Neural progenitor cell (in vitro differentiated cells): ENCODE results near the gene OR10K1. TPM values are rescaled to one million over a fixed set of nuclear protein-coding genes. Genes with fewer than 3 reads are reported as not detected.

Source experiments
- DNase-seq: peaks from one replicate; pipeline ENCODE4 v3.0.0-alpha.2; 2016; ENCODE audit warnings: low spot score
- H2AFZ ChIP-seq: fragments of 200-600 bp; sonication (generic); replicated peaks from 2 replicates; pipeline ENCODE4 v1.6.1; 2016; ENCODE audit warnings: antibody characterized with exemption
- H3F3A ChIP-seq: fragments of 200-600 bp; sonication (generic); 2 replicates; pipeline ENCODE4 v1.6.1; 2016; ENCODE audit warnings: antibody characterized with exemption, low read depth
- H3K27ac ChIP-seq: fragments of 200-600 bp; sonication (generic); 2 replicates; pipeline ENCODE4 v1.5.1; 2016; ENCODE audit warnings: mild to moderate bottlenecking
- H3K27me3 ChIP-seq: fragments of 200-600 bp; sonication (generic); 2 replicates; pipeline ENCODE4 v1.6.1; 2016; ENCODE audit warnings: mild to moderate bottlenecking, moderate library complexity
- H3K36me3 ChIP-seq: fragments of 200-600 bp; sonication (generic); 2 replicates; pipeline ENCODE4 v1.5.1; 2016
- H3K4me1 ChIP-seq: fragments of 200-600 bp; sonication (generic); 2 replicates; pipeline ENCODE4 v1.6.1; 2016; ENCODE audit warnings: mixed run types
- H3K4me2 ChIP-seq: fragments of 200-600 bp; sonication (generic); 2 replicates; pipeline ENCODE4 v1.6.1; 2016
- H3K4me3 ChIP-seq: fragments of 200-600 bp; sonication (generic); 2 replicates; pipeline ENCODE4 v1.5.1; 2016
- H3K79me2 ChIP-seq: fragments of 200-600 bp; sonication (generic); 2 replicates; pipeline ENCODE4 v1.6.1; 2016; ENCODE audit warnings: low read depth
- H3K9ac ChIP-seq: fragments of 200-600 bp; sonication (generic); 2 replicates; pipeline ENCODE4 v1.6.1; 2016
- H3K9me3 ChIP-seq: fragments of 200-600 bp; sonication (generic); 2 replicates; pipeline ENCODE4 v1.5.1; 2016; ENCODE audit warnings: low read depth
- H4K20me1 ChIP-seq: fragments of 200-600 bp; sonication (generic); 2 replicates; pipeline ENCODE4 v1.6.1; 2016; ENCODE audit warnings: low read depth
- H3K27ac Mint-ChIP-seq: 3 replicates; pipeline ENCODE4 v1.8.0; 2021; ENCODE audit warnings: mixed read lengths
- H3K27me3 Mint-ChIP-seq: 2 replicates; pipeline ENCODE4 v1.8.0; 2022; ENCODE audit warnings: low read depth, mild to moderate bottlenecking, inconsistent platforms, moderate library complexity, mixed read lengths; ENCODE audit not compliant: insufficient read depth
- H3K36me3 Mint-ChIP-seq: 3 replicates; pipeline ENCODE4 v1.8.0; 2021; ENCODE audit warnings: mixed read lengths
- H3K4me1 Mint-ChIP-seq: 3 replicates; pipeline ENCODE4 v1.8.0; 2021; ENCODE audit warnings: mixed read lengths
- H3K4me3 Mint-ChIP-seq: 3 replicates; pipeline ENCODE4 v1.8.0; 2021; ENCODE audit warnings: mild to moderate bottlenecking, moderate library complexity, mixed read lengths
- H3K9me3 Mint-ChIP-seq: 3 replicates; pipeline ENCODE4 v1.8.0; 2020; ENCODE audit warnings: mixed read lengths
- EZH2 ChIP-seq: fragments of 200-600 bp; sonication (generic); IDR thresholded peaks from 2 replicates; pipeline ENCODE4 v1.6.1; 2017; ENCODE audit warnings: antibody characterized with exemption, mild to moderate bottlenecking, moderate library complexity
- EZH2phosphoT487 ChIP-seq: fragments of 200-600 bp; sonication (generic); IDR thresholded peaks from 2 replicates; pipeline ENCODE4 v1.6.1; 2017; ENCODE audit warnings: antibody characterized with exemption
- total RNA-seq: library from RNA; depleted of rRNA; stranded (reverse); fragments of >200 nt; gene quantifications from 2 replicates; pipeline ENCODE4 v1.2.3, GENCODE V29; 2015; ENCODE audit warnings: low replicate concordance
- TF ChIP-seq, protein P1 (sequence below): fragments of 200-600 bp; sonication (generic); IDR thresholded peaks from 2 replicates; pipeline ENCODE4 v1.5.1; 2017; ENCODE audit warnings: antibody characterized with exemption, mild to moderate bottlenecking

OR10K1 gene
- total RNA-seq, 1 donor from 2014 or later = not detected

DNA sequence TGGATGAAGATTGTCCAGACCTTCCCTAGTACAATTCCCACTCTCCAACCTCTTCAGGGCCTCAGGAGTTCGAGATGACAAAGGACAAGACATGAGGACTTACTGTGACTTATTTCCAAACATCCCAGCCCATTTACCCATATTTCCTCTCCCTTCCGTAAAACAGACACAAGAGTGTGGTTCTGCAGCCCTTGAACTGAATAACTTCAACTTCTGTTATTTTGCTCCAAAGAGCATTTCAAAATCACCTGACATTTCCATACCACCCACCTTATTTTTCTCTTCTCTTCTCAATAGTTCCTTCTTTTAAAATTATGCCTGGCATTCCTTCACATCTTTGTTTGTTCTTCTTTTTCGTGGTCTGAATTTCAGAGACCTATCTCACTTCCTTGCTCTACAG lies 26.9 kb upstream of the OR10K1 start:
- H3K27ac Mint-ChIP-seq = no peak overlapping the region
- TF ChIP-seq, protein P1, sequence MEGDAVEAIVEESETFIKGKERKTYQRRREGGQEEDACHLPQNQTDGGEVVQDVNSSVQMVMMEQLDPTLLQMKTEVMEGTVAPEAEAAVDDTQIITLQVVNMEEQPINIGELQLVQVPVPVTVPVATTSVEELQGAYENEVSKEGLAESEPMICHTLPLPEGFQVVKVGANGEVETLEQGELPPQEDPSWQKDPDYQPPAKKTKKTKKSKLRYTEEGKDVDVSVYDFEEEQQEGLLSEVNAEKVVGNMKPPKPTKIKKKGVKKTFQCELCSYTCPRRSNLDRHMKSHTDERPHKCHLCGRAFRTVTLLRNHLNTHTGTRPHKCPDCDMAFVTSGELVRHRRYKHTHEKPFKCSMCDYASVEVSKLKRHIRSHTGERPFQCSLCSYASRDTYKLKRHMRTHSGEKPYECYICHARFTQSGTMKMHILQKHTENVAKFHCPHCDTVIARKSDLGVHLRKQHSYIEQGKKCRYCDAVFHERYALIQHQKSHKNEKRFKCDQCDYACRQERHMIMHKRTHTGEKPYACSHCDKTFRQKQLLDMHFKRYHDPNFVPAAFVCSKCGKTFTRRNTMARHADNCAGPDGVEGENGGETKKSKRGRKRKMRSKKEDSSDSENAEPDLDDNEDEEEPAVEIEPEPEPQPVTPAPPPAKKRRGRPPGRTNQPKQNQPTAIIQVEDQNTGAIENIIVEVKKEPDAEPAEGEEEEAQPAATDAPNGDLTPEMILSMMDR = no peak
- TF ChIP-seq EZH2 (no peak), EZH2phosphoT487 (no peak)
- Histone ChIP-seq H3K27ac (no peak overlapping the region), H3K9me3 (no peaks in the 10 kb centered on the region), H3K4me2 (no peak overlapping the region), H3K4me3 (no peak overlapping the region), H3K4me1 (no peaks in the 10 kb centered on the region), H3F3A (no peaks in the 10 kb centered on the region), H2AFZ (no peak overlapping the region), H3K27me3 (no peaks in the 10 kb centered on the region), H3K79me2 (no peaks in the 10 kb centered on the region), H3K36me3 (no peaks in the 10 kb centered on the region), H4K20me1 (no peaks in the 10 kb centered on the region), H3K9ac (no peak overlapping the region)
- peaks cover 3% of the 10 kb centered on the region for H3K9me3 Mint-ChIP-seq
- DNase-seq = no peak
- no peaks in the 10 kb centered on the region for H3K27me3 Mint-ChIP-seq
- H3K36me3 Mint-ChIP-seq = no peaks in the 10 kb centered on the region
- H3K4me3 Mint-ChIP-seq = no peak overlapping the region
- no peaks in the 10 kb centered on the region for H3K4me1 Mint-ChIP-seq

DNA sequence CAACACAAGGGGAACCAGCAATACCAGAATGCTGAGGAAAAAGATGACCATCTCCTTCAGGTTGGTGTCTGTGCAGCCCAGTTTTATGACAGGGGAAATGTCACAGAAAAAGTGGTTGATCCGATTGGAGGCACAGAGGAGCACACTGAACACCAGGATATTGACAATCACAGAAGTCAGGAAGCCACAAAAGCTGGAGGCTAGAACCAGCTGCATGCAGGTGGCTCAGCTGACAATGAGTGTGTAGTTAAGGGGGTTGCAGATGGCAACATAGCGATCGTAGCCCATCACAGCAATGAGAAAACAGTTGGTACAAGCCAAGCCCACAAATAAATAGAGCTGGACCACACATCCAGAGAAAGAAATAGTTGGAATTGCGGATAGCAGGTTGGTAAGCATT lies 16.3 kb upstream of the OR10K1 start:
- H3K4me3 ChIP-seq = no peak overlapping the region
- H3K9me3 Mint-ChIP-seq = no peaks in the 10 kb centered on the region
- H3K36me3 ChIP-seq = no peaks in the 10 kb centered on the region
- H3K27me3 ChIP-seq = no peaks in the 10 kb centered on the region
- H3K4me1 Mint-ChIP-seq = no peaks in the 10 kb centered on the region
- no peak overlapping the region for H3K27ac ChIP-seq
- no peaks in the 10 kb centered on the region for H4K20me1 ChIP-seq
- DNase-seq = no peak
- H3K4me2 ChIP-seq = no peak overlapping the region
- H3K9me3 ChIP-seq = no peaks in the 10 kb centered on the region
- H3F3A ChIP-seq = no peaks in the 10 kb centered on the region
- H3K9ac ChIP-seq = no peak overlapping the region
- TF ChIP-seq, protein P1 = no peak
- TF ChIP-seq EZH2 = no peak
- no peak for TF ChIP-seq EZH2phosphoT487
- no peak overlapping the region for H3K27ac Mint-ChIP-seq
- H3K36me3 Mint-ChIP-seq = no peaks in the 10 kb centered on the region
- H3K4me3 Mint-ChIP-seq = no peak overlapping the region
- no peaks in the 10 kb centered on the region for H3K79me2 ChIP-seq
- no peaks in the 10 kb centered on the region for H3K27me3 Mint-ChIP-seq
- H2AFZ ChIP-seq = no peak overlapping the region
- no peaks in the 10 kb centered on the region for H3K4me1 ChIP-seq

DNA sequence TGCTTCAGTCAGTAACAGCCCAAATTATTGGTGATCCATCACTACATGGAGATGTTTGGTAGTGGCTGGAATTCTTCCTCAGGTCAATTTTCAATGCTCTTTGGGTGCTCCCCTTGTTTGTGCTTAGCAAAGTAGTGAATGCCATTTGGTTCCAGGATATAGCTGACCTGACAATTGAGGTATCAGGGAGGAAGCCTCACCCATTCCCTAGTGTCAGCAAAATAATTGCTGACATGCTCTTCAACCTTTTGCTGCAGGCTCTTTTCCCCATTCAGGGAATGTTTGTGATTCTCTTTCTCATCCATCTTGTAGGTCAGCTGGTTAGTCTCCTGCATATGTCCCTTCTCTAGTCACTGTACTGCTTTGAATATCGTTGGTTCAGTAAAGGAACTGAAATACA lies 7.1 kb upstream of the OR10K1 start:
- Histone ChIP-seq H3K4me2 (no peak overlapping the region), H4K20me1 (no peaks in the 10 kb centered on the region), H2AFZ (no peak overlapping the region), H3K27me3 (no peaks in the 10 kb centered on the region), H3K79me2 (no peaks in the 10 kb centered on the region), H3K36me3 (no peaks in the 10 kb centered on the region), H3K4me3 (no peak overlapping the region), H3K9ac (no peak overlapping the region), H3K27ac (no peak overlapping the region), H3F3A (no peaks in the 10 kb centered on the region), H3K4me1 (no peaks in the 10 kb centered on the region), H3K9me3 (no peaks in the 10 kb centered on the region)
- no peak for DNase-seq
- no peaks in the 10 kb centered on the region for H3K36me3 Mint-ChIP-seq
- H3K4me3 Mint-ChIP-seq = no peak overlapping the region
- no peaks in the 10 kb centered on the region for H3K4me1 Mint-ChIP-seq
- TF ChIP-seq, protein P1 = no peak
- no peak for TF ChIP-seq EZH2phosphoT487
- H3K27me3 Mint-ChIP-seq = no peaks in the 10 kb centered on the region
- peaks cover 3% of the 10 kb centered on the region for H3K9me3 Mint-ChIP-seq
- no peak overlapping the region for H3K27ac Mint-ChIP-seq

DNA sequence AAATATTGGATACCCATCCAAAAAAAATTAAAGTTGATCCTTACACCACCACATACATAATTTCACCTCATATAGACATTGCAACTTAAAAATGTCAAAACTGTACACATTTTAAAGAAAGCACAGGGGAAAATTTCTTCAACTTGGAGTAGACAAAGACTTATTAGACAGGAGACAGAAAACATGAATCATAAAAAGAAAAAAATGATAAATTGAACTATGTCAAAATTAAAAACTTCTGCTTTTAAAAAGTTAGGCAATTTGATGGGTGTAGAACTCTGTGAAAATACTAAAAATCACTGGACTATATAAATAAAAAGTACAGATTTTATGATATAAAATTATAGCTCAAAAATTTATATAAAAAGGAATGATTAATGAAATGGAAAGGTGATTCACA lies 4.4 kb upstream of the OR10K1 start:
- Histone ChIP-seq H2AFZ (no peak overlapping the region), H3K9ac (no peak overlapping the region), H3K9me3 (no peaks in the 10 kb centered on the region), H3K4me3 (no peak overlapping the region), H3K79me2 (no peaks in the 10 kb centered on the region), H4K20me1 (no peaks in the 10 kb centered on the region), H3K27me3 (no peaks in the 10 kb centered on the region), H3F3A (no peaks in the 10 kb centered on the region), H3K27ac (no peak overlapping the region), H3K36me3 (no peaks in the 10 kb centered on the region), H3K4me1 (no peaks in the 10 kb centered on the region), H3K4me2 (no peak overlapping the region)
- no peak for DNase-seq
- no peak overlapping the region for H3K4me3 Mint-ChIP-seq
- H3K27ac Mint-ChIP-seq = no peak overlapping the region
- H3K9me3 Mint-ChIP-seq = no peaks in the 10 kb centered on the region
- H3K36me3 Mint-ChIP-seq = no peaks in the 10 kb centered on the region
- no peaks in the 10 kb centered on the region for H3K4me1 Mint-ChIP-seq
- TF ChIP-seq EZH2 (no peak), EZH2phosphoT487 (no peak)
- TF ChIP-seq, protein P1 = no peak
- no peaks in the 10 kb centered on the region for H3K27me3 Mint-ChIP-seq
